Omental fat pad (tissue), 4 donors: Measurements from ENCODE around the gene MTG1. TPM values are rescaled to one million over a fixed set of nuclear protein-coding genes. Genes with fewer than 3 reads are reported as not detected.

ENCODE experiments used
- ATAC-seq: fragments of 150-250 bp; one replicate; pipeline ENCODE4 v1.9.1; 2016; ENCODE audit warnings: mild to moderate bottlenecking, moderate library complexity; ENCODE audit not compliant: low FRiP score
- DNase-seq: peaks from one replicate; pipeline ENCODE4 v3.0.0-alpha.2; 2019; ENCODE audit warnings: low spot score
- CTCF ChIP-seq, 3 donors: fragments of 450-650 bp; IDR thresholded peaks; one replicate each; pipeline ENCODE4 v1.5.1; 2016 to 2017; ENCODE audit warnings: antibody characterized with exemption in 3 of 3, mild to moderate bottlenecking in 3 of 3, moderate library complexity in 2 of 3
- total RNA-seq, 4 donors: library from RNA; depleted of rRNA; stranded (reverse); fragments of >200 nt; gene quantifications; one replicate each; pipeline ENCODE4 v1.1.0, GENCODE V29; 2016

MTG1 gene
- total RNA-seq, 4 donors from 2014 or later, result 14.6 to 30.9 (median 21.3) TPM

DNA sequence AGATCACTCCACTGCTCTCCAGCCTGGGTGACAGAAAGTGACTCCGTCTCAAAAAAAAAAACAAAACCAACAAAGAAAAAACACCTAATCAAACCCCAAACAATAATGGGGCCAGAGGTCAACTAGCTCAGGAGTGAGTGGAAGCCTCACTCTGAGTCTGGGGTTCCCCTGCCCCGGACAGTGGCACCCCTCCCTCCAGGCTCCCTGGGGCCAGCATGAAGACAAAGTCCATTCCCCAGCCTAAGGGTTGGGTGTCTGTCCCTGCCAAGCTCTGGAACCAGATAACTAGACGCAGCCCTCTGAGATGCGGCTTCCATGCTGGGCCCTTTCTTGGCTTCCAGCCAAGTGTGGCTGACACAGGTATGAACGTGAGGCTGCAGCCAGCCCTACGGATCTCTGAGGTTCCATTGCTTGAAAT, 34.4 kb upstream of the MTG1 start:
- no peak for TF ChIP-seq CTCF (IDR thresholded peaks at IDR 0.05)
- no peak for DNase-seq
- ATAC-seq, result no peak

DNA sequence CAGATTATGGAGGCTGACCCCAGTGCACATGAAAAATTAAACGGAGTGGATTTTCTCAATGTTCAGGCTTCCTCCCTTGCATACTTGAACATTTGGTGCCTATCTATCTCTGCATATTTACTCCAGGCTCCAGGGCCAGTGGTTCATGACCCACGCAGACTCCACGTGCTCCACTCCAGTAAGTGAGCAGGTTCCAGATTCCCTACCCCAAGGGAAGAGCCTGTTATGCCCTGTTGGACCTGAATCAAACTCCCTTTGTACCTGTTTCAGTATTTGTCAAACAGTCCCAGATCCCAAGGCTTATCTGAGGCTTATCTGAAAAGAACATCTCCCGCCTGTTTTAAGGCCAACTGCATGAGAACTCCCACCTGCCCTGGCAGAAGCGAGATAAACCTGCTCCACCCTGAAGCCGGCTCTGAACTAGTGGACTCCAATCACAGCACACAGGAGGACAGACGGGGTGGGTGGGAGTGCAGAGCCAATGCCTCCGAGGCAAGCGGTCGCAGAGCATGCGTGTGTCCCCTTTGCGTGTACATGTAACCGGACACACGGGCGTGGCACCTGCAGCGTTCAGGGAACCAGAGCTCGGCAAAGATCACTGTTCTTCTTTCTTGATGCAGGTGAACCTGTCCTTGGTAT, 33.9 kb upstream of the MTG1 start:
- DNase-seq, result no peak
- ATAC-seq, result no peak
- no peak for TF ChIP-seq CTCF (IDR thresholded peaks at IDR 0.05)

DNA sequence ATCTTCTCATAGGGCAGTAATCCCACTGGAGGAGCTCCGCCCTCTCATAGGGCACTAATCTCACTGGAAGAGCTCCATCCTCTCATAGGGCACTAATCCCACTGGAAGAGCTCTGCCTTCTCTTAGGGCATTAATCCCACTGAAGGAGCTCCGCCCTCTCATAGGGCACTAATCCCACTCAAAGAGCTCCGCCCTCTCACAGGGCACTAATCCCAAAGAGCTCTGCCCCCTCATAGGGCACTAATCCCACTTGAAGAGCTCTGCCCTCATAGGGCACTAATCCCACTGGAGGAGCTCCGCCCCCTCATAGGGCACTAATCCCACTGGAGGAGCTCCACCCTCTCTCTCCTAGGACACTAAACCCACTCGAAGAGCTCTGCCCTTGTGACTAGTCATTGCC, 32.7 kb upstream of the MTG1 start:
- DNase-seq, result no peak
- no peak for ATAC-seq
- no peak for TF ChIP-seq CTCF (IDR thresholded peaks at IDR 0.05)

GRCh38 chr10:133361773-133362441, 32.0 kb upstream of the MTG1 start:
- DNase-seq (no peak), ATAC-seq (no peak)
- TF ChIP-seq CTCF (IDR thresholded peaks at IDR 0.05), result no peak

DNA sequence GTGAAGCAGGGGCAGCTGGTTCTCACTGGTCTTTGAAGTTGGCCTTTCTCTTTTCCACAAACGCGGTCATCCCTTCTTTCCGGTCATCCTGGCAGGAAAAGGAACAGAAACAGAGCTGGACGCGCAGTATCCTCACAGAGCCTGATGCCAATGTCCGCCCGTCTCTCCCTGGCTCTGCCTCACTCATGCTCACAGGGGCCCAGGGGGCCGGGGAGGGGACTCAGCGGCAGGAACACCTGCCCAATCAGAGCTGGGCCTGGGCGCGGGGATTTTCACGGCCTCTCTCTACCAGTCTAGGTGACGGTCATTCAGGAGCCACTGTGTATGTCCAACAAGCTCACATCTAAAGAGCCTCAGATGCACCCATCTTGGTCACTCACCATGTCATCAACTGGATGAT, 31.1 kb upstream of the MTG1 start:
- ATAC-seq (no peak), DNase-seq (no peak)
- TF ChIP-seq CTCF (IDR thresholded peaks at IDR 0.05), result no peak

DNA sequence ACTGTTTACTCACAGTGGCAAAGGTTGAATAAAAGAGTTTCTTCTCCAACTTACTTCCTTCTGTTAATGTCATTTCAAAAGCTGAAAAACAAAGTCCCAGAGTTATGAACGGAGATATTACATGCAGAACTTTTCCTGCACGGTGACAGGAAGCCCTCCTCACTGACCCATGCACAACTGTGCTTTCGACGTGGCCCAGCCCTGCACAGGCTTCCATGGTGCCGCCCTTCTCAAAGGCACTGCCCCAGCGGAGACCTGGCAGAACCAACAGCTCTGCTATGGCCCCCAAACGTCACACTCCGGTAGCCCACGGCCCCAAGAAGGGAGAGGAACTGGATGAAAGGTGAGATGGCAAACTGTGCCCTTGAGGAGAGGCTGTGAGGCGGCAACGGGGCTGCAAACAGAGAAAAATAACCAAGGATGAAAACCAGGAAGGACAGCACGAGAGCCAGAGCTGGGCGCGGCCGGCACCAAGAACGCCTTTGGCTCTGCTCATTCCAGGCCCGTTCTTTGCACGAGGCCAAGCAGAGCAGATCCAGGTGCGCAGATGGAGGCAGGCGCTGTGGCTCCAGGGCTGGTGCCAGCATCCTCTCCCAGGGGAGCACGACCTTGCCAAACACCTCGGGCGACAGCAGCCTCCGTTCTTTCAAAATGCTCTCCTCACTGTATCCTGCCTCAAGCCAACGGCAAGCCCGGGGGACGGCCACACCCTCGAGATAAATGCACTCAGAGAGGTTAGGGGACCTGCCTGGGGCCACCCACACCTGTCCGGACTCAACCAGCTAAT, 29.1 kb upstream of the MTG1 start:
- ATAC-seq, result no peak
- TF ChIP-seq CTCF (IDR thresholded peaks at IDR 0.05), result no peak
- DNase-seq, result no peak
